ENCODE measurements around the gene AK6.
A peak's percentile ranks its signal among the peaks of the same experiment; 100 is the strongest.
"Not testable (repeated sequence)": the region's sequence is repeated elsewhere in the genome, so short reads cannot be mapped to it uniquely, and the experiment has no call there.

The AK6 gene

DNA sequence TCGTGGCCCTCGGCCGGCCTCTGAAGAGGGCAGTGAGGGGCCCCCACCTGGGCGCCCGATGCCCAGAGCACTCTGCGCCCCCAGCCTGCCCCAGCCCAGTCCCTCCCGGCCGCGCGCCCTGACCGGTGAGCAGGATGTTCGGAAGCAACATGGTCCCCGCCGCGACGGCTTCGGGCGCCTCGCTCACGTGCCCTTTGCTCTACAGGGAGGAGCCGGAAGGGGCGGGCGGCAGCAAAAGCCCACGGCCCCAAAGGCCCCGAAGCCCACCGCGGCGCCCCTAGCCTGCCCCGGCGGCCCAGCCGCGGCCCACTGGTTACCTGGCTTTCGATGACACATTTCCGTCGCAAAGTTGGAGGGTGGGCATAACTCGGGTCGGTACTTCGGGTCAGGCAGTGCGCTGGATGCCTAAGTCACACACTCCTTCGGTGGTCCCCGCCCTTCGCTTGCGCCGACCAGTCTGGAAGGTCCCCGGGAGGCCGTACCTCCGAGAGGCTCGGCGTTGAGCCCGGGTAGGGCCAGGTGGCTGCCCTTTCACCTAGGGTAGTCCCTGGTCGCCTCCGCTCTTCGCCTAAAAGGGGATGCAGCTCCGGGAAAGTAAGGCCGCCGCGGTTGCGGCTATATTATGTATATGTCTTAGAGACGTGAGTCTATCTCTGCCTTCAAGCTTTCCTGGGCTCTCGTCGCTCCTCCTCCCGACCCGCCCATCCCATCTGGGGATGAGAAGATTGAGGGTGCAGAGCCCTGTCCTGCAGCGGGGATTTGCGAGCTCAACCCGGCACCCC is at the start of gene AK6, which contains the start of the genes RAD17 and TAF9:
Gene AK6, minus strand, starts transcription at position 181 of the 782 bp plus-strand sequence. Its CDS starts 30 bp downstream, at position 151.
Gene RAD17, plus strand, starts transcription at position 479 of the 782 bp plus-strand sequence. CDS start 2,391 bp downstream, outside the sequence.
Gene TAF9, minus strand, starts transcription at position 181 of the 782 bp plus-strand sequence. CDS start 3,783 bp downstream, outside the sequence.
- peak; percentile 85 for DNase-seq

DNA sequence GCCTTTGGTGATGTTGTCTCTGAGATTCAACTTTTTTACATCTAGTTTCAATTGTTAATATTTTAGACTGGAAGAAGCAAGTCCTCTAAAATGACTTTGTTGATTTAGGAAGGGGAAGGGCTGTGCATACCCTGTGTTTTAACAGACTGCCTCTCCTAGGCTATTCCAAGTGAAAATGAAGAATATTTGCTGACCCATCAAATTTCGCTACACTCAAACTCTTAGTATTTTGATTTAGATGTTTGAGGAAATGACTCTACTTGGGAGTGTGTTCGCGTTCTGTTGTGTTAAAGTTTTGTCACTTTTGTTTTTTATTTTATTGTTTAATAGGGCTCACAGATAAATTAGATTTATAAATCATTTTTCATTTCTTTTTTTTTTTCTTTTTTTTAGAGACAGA is 49.2 kb upstream of the AK6 start:
- no peak for DNase-seq

GRCh38 chr5:69416699-69417098 is 47.4 kb upstream of the AK6 start:
- no peak for DNase-seq

DNA sequence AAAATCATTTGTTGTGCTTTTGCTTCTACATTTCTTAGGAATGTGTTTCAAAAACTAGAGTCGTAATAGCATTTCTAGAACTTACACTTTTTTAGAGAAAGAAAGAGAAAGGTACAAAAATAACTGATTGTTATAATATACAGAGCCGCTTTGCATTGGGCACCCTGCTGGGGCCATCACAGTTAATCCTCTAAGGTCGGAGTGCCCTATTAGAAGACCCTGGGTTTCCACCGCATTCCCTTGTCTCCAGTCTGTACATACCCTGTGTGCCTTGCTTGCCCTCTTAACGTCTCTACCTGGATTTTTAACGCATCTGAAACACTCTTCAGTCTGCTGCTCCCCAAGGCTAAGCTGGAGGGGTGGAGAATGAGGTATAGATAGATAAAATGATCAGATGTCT is 46.9 kb upstream of the AK6 start:
- DNase-seq, result no peak

GRCh38 chr5:69415584-69415958 is 46.3 kb upstream of the AK6 start:
- DNase-seq, result no peak

DNA sequence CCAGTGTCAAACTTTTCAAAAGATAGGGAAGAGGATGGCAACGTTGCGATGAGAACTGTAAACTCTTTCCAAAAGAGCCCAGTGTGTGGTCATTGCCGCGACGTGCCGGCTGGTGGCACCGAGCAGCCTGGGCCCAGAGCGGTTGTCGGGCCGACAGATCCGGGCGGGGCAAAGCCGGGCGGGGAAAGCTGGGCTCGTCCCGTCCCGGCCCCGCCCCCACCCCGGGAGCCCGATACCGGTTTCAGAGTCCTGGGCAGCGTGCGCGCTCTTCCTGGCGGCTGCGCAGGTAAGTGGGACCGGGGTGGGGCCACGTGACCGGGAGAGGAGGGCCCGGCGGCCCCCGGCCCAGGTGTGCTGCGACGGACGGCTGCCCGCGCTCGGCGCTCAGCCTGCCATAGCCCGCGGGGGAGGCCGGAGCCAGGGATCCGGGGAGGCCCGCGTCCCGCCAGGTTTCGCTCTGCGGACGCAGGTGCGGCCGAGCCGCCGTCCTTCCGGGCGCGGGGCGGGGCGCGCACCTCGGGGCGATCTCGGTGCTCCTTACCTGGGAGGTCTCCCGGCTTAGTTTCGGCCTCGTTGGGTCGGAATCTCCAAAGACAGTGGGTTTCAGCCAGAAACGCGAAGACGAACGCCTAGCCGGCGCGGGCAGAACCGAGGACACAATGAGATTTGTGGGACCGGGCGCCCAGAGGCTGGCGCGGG is 45.7 kb upstream of the AK6 start, which contains the start of gene MARVELD2:
Gene MARVELD2, plus strand, starts transcription at position 232 of the 699 bp plus-strand sequence. CDS start 4,270 bp downstream, outside the sequence.
- peak; percentile 21 for DNase-seq

GRCh38 chr5:69404659-69405330 is 35.5 kb upstream of the AK6 start:
- no peak for DNase-seq

DNA sequence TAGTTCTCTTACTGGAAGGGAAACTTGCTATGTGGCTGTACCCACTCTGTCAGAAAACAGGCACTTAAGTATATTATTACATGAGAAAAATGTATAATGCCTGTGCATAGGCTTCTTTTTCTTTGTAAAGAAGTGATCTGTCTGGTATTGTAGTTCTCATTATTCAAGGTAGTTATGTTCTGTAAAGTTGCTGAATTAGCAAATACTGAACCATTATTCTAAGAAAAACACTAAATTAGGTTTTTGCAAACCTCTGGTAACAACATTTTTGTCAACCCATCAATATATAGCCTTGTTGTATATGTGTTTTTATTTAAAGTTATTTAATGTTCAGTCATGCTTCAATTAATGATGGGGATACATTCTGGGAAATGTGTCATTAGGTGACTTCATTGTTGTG is 9.1 kb upstream of the AK6 start:
- no peak for DNase-seq

- DNase-seq, result no peak
Measured at GRCh38 chr5:69374911-69375446, 5.7 kb upstream of the AK6 start.

- DNase-seq, result no peak
Measured at GRCh38 chr5:69372394-69372793, 3.1 kb upstream of the AK6 start.

DNA sequence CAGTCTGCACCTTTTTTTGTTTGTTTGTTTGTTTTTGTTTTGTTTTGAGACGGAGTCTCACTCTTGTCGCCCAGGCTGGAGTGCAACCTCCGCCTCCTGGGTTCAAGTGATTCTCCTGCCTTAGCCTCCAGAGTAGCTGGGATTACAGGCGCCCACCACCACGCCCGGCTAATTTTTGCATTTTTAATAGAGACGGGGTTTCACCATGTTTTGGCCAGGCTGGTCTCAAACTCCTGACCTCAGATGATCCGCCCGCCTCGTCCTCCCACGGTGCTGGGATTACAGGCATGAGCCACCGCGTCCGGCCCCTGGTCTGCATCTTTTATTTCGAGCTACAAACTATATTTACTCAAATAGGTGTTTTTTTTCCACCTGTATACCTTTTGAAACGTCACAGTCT is 1.0 kb upstream of the AK6 start:
- DNase-seq, result not testable (repeated sequence)

DNA sequence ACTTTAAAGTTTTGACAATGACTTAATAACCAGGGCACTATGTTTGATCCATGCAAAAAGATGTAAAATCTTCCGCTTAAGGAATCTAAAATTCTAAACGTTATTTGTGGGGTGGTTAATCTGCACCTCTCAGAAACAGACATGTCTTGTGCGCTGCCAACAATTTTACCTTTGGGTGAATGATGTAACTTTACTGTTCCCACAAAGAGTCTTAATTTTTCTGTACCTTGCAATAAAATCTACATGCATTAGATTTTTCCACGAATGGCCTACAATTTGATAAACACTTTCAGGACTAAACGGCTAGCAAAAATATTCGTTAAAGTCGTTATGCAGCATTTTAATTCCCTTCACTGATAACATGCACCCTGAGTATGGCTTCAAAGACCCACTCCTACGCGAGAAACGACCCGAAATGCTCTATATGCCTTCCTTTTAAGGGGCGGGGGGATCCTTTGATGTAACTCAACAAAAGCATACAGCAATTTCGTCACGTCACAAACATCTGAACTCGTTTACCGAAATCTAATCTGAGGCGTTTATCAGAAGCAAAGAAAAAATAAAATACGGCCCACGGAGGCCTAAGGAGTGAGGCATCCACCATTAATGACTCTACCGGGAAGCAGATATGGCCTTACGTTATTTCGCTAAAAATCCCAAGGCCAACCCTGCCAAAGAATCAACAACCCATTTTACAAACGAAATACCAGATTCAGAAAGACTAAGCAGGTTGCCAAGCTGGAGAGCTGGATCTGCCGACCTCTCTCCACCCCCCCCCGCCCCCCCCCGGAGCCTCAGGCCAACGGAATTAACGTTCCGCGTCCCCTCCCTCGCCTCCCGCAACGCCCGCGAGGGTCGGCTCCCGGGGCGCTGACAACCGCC is 621 bp downstream of the AK6 start:
- peak; percentile 27 for DNase-seq

- DNase-seq, result no peak
Measured at GRCh38 chr5:69367697-69368279, 1.5 kb downstream of the AK6 start.

GRCh38 chr5:69364850-69365249 is 4.5 kb downstream of the AK6 start:
- no peak for DNase-seq

- DNase-seq, result no peak
Measured at GRCh38 chr5:69364414-69364813, 4.9 kb downstream of the AK6 start.

GRCh38 chr5:69360442-69360841 is 8.9 kb downstream of the AK6 start:
- DNase-seq, result no peak

DNA sequence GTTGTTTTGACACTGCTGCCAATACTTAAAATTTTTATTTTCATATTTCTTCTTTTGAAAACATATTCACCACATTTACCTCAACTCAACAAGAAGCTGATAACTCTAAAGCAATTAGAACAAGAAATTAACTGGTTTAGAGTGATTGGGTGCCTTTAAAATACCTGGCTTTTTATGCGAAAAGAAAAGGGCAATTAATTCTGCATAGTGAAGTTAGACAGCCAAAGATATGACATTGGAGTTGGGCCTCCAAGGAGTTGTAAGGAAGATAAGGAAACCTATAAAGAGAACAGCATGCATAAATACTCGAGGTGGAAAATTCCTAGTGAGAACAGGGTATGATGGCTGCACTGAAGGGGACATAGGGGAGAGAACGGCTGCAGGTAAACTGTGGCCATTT is 9.6 kb downstream of the AK6 start:
- DNase-seq, result no peak

DNA sequence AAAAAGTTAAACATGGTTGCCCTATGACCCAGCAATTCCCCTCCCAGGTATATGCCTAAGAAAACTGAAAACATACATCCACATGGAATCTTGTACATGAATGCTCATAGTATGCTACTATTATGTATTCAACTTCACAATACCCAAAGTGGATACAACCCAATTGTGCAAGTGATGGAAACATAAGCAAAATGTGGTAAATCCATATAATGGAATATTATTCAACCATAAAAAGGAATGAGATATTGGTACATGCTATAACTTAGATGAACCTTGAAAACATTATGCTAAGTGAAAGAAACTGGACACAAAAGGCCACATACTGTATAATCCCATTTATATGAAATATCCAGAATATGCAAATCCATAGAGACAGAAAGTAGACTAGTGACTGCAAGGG is 18.7 kb downstream of the AK6 start:
- DNase-seq, result no peak

DNA sequence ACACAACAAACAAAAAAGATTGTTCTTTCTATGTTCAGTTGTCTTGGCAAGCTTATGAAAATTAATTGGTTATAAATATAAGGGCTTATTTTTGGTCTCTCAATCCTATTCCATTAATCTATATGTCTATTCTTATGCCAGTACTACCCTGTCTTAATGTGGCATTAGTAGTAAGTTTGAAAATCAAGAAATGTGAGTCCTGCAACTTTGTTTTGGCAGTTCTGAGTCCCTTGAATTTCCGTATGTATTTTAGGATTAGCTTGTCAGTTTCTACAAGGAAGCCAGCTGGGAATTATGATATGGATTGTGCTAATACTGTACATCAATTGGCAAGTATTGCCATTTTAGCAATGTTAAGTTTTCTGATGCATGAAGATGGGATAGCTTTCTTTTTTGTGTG is 26.2 kb downstream of the AK6 start:
- DNase-seq, result no peak

DNA sequence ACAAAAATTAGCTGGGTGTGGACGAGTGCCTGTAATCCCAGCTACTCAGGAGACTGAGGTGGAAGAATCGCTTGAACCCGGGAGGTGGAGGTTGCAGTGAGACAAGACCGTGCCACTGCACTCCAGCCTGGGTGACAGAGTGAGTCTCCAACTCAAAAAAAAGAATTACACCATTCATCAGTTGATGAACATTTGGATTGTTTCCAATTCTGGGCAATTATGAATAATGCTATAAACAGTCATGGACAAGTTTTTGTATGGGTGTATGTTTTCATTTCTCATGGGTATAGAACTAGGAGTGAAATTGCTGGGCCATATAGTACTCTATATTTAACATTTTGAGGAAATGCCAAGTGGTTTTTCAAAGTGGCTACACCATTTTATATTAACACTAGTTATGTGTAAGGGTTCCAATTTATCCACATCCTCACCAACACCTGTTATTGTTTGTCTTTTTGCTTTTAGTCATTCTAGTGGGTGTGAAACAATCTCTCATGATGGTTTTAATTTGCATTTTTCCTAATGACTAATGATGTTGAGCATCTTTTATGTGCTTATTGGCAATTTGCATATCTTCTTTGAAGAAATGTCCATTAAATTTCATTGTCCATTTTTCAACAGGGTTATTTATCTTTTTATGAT is 27.7 kb downstream of the AK6 start:
- no peak for DNase-seq

GRCh38 chr5:69335341-69335935 is 33.9 kb downstream of the AK6 start:
- DNase-seq, result no peak

Measured in activated T-cell treated with anti-CD3 and anti-CD28 coated beads for 4 hours (primary cell).